ENCODE measurements around the gene BICRA.
"Not testable (repeated sequence)": the region's sequence is repeated elsewhere in the genome, so short reads cannot be mapped to it uniquely, and the experiment has no call there.

The BICRA gene

GRCh38 chr19:47608969-47609905 lies at the start of gene BICRA:
Gene BICRA (plus strand): TSS chr19:47609134. CDS start chr19:47673575, 64,441 bp downstream.
- Mint-ChIP-seq H3K27me3 (no peaks in the 10 kb centered on the region), H3K4me3 (peak within 1 kb of the TSS; percentile 87), H3K9me3 (no peaks in the 10 kb centered on the region), H3K27ac (ENCODE audit: low read depth) (peak within 1 kb of the TSS; percentile 83), H3K36me3 (ENCODE audit: insufficient read depth) (peaks cover 12% of the 10 kb centered on the region), H3K4me1 (peaks cover 43% of the 10 kb centered on the region)
- ATAC-seq (replicated peaks; ENCODE audit: extremely low read depth, poor library complexity, severe bottlenecking) (peak; percentile 74), DNase-seq (ENCODE audit: low spot score in 2 of 2) (peak; percentile 66 to 80)

DNA sequence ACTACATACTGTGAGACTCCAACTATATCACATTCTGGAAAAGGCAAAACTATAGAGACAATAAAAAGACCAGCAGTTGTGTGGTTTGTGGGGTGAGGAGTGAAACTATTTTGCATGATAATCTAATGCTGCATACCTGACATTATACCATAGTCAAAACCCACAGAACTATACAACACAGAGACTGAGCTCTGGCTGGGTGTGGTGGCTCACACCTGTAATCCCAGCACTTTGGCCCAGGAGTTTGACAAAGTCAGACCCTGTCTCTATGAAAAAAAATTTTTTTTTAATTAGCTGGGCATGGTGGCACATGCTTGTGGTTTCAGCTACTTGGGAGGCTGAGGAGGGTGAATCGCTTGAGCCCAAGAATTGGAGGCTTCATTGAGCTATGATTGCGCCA lies 47.9 kb upstream of the BICRA start:
- no peak for ATAC-seq (replicated peaks; ENCODE audit: extremely low read depth, poor library complexity, severe bottlenecking)
- Mint-ChIP-seq H3K9me3 (no peaks in the 10 kb centered on the region), H3K27ac (ENCODE audit: low read depth) (no peak overlapping the region), H3K4me3 (no peak overlapping the region), H3K36me3 (ENCODE audit: insufficient read depth) (no peaks in the 10 kb centered on the region), H3K27me3 (no peaks in the 10 kb centered on the region), H3K4me1 (peaks cover 9% of the 10 kb centered on the region)
- no peak for DNase-seq (ENCODE audit: low spot score in 2 of 2)

DNA sequence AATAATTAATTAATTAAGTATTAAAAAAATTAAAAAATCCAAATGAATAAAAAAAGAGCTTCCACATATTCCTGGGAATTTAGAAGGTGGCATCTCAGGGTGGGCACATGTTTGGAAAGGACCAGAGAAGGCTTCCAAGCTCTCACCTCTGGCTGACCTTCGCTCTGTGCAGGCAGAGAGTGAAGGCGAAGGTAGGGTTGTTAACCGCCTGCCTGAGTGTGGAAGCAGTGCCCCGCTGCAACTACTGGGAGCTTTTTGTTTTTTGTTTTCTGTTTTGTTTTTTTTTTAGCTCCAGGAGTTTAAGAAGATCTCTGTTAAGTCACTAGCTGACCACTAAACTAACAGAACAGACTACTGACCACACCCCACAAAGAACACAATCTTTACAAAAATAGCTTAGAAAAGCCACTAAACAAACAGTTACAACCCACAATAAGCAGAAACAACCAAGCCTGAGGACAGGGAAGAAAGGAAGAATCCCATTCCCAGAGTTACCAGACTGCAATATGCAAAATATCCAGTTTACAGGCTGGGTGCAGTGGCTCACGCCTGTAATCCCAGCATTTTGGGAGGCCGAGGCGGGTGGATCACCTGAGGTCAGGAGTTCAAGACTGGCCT lies 47.4 kb upstream of the BICRA start:
- DNase-seq (ENCODE audit: low spot score in 2 of 2) (no peak), ATAC-seq (replicated peaks; ENCODE audit: extremely low read depth, poor library complexity, severe bottlenecking) (no peak)
- H3K9me3 Mint-ChIP-seq, result no peaks in the 10 kb centered on the region
- H3K27me3 Mint-ChIP-seq, result no peaks in the 10 kb centered on the region
- no peaks in the 10 kb centered on the region for H3K36me3 Mint-ChIP-seq (ENCODE audit: insufficient read depth)
- H3K4me3 Mint-ChIP-seq, result no peak overlapping the region
- H3K27ac Mint-ChIP-seq (ENCODE audit: low read depth), result no peak overlapping the region
- H3K4me1 Mint-ChIP-seq, result peaks cover 9% of the 10 kb centered on the region

GRCh38 chr19:47564081-47564480 lies 44.9 kb upstream of the BICRA start:
- no peak for DNase-seq (ENCODE audit: low spot score in 2 of 2)
- no peak for ATAC-seq (replicated peaks; ENCODE audit: extremely low read depth, poor library complexity, severe bottlenecking)
- Mint-ChIP-seq H3K9me3 (no peaks in the 10 kb centered on the region), H3K36me3 (ENCODE audit: insufficient read depth) (no peaks in the 10 kb centered on the region), H3K4me1 (peaks cover 9% of the 10 kb centered on the region), H3K27me3 (no peaks in the 10 kb centered on the region), H3K4me3 (no peak overlapping the region), H3K27ac (ENCODE audit: low read depth) (no peak overlapping the region)

GRCh38 chr19:47569331-47569730 lies 39.6 kb upstream of the BICRA start:
- no peak for DNase-seq (ENCODE audit: low spot score in 2 of 2)
- ATAC-seq (replicated peaks; ENCODE audit: extremely low read depth, poor library complexity, severe bottlenecking), result no peak
- no peaks in the 10 kb centered on the region for H3K9me3 Mint-ChIP-seq
- peaks cover 11% of the 10 kb centered on the region for H3K4me1 Mint-ChIP-seq
- no peak overlapping the region for H3K27ac Mint-ChIP-seq (ENCODE audit: low read depth)
- H3K4me3 Mint-ChIP-seq, result no peak overlapping the region
- no peaks in the 10 kb centered on the region for H3K27me3 Mint-ChIP-seq
- H3K36me3 Mint-ChIP-seq (ENCODE audit: insufficient read depth), result peaks cover 3% of the 10 kb centered on the region

- DNase-seq (ENCODE audit: low spot score in 2 of 2) (no peak), ATAC-seq (replicated peaks; ENCODE audit: extremely low read depth, poor library complexity, severe bottlenecking) (no peak)
- peak overlapping the region; percentile 78 for H3K27ac Mint-ChIP-seq (ENCODE audit: low read depth)
- peak overlapping the region; percentile 58 for H3K4me3 Mint-ChIP-seq
- H3K4me1 Mint-ChIP-seq, result peaks cover 31% of the 10 kb centered on the region
- no peaks in the 10 kb centered on the region for H3K27me3 Mint-ChIP-seq
- H3K36me3 Mint-ChIP-seq (ENCODE audit: insufficient read depth), result peaks cover 3% of the 10 kb centered on the region
- H3K9me3 Mint-ChIP-seq, result no peaks in the 10 kb centered on the region
These were observed 36.3 kb upstream of the BICRA start for GRCh38 chr19:47572635-47573034.

GRCh38 chr19:47573071-47574026 lies 35.6 kb upstream of the BICRA start, which contains the start of gene ZNF541:
Gene ZNF541 (minus strand): TSS chr19:47573148. CDS start chr19:47555856, 17,292 bp downstream.
- H3K27ac Mint-ChIP-seq (ENCODE audit: low read depth), result peak within 1 kb of the TSS; percentile 78

DNA sequence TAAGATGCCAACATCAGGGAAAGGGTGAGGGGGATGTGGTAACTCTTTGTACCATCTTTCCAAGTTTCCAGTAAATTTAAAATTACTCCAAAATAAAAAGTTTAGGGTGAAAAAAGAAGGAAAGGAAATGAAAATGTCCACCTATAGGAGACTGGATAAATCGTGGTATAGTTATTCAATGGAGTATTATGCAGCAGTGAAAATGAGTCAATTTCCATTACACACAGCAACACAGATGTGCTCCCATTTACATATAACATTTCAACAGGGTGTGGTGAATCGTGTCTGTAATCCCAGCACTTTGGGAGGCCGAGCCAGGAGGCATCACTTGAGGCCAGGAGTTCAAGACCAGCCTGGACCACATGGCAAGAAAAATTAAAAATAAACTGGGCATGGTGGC lies 28.5 kb upstream of the BICRA start:
- DNase-seq (ENCODE audit: low spot score in 2 of 2) (no peak), ATAC-seq (replicated peaks; ENCODE audit: extremely low read depth, poor library complexity, severe bottlenecking) (no peak)
- H3K27me3 Mint-ChIP-seq, result no peaks in the 10 kb centered on the region
- no peaks in the 10 kb centered on the region for H3K9me3 Mint-ChIP-seq
- peak overlapping the region; percentile 22 for H3K27ac Mint-ChIP-seq (ENCODE audit: low read depth)
- no peak overlapping the region for H3K4me3 Mint-ChIP-seq
- no peaks in the 10 kb centered on the region for H3K36me3 Mint-ChIP-seq (ENCODE audit: insufficient read depth)
- peaks cover 40% of the 10 kb centered on the region for H3K4me1 Mint-ChIP-seq

More at GRCh38 chr19:47573071-47574026, 35.6 kb upstream of the BICRA start, which contains the start of gene ZNF541:
- no peaks in the 10 kb centered on the region for H3K27me3 Mint-ChIP-seq
- peaks cover 3% of the 10 kb centered on the region for H3K36me3 Mint-ChIP-seq (ENCODE audit: insufficient read depth)
- H3K9me3 Mint-ChIP-seq, result no peaks in the 10 kb centered on the region
- ATAC-seq (replicated peaks; ENCODE audit: extremely low read depth, poor library complexity, severe bottlenecking) (peak; percentile 81), DNase-seq (ENCODE audit: low spot score in 2 of 2) (peak; percentile 66 to 74)
- peak within 1 kb of the TSS; percentile 58 for H3K4me3 Mint-ChIP-seq
- peaks cover 36% of the 10 kb centered on the region for H3K4me1 Mint-ChIP-seq

GRCh38 chr19:47581605-47582319 lies 27.2 kb upstream of the BICRA start:
- H3K36me3 Mint-ChIP-seq (ENCODE audit: insufficient read depth), result no peaks in the 10 kb centered on the region
- DNase-seq (ENCODE audit: low spot score in 2 of 2) (no peak), ATAC-seq (replicated peaks; ENCODE audit: extremely low read depth, poor library complexity, severe bottlenecking) (no peak)
- peaks cover 7% of the 10 kb centered on the region for H3K9me3 Mint-ChIP-seq
- peak overlapping the region; percentile 77 for H3K27ac Mint-ChIP-seq (ENCODE audit: low read depth)
- H3K4me3 Mint-ChIP-seq, result peak overlapping the region; percentile 53
- H3K27me3 Mint-ChIP-seq, result no peaks in the 10 kb centered on the region
- peaks cover 28% of the 10 kb centered on the region for H3K4me1 Mint-ChIP-seq

DNA sequence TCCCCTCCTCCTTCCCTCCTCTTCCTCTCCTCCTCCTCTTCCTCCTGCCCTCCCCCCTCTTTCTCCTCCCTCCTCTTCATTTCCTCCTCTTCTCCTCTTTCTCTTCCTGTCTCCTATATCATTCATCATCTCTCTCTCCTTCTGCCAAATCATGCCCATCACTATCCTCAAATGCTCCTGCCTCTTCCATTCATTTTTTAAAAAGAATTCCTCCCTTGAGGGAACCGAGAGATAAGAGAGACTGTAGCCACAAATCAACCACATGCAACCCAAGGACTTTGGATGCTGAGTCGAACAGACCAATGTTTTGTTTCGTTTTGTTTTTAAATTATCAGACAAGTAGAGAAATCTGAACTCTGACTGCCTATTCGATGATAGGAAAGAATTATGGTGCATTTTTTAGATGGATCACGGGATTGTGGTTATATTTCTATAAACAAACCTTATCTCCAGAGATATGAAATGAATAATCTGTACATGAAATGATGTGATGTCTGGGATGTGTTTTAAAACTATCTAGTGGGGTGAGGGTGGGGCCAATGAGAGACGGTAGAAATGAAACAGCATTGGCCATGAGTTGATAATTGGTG lies 26.5 kb upstream of the BICRA start:
- ATAC-seq (replicated peaks; ENCODE audit: extremely low read depth, poor library complexity, severe bottlenecking) (no peak), DNase-seq (ENCODE audit: low spot score in 2 of 2) (no peak)
- Mint-ChIP-seq H3K27ac (ENCODE audit: low read depth) (peak overlapping the region; percentile 77), H3K9me3 (peaks cover 7% of the 10 kb centered on the region), H3K27me3 (no peaks in the 10 kb centered on the region), H3K36me3 (ENCODE audit: insufficient read depth) (no peaks in the 10 kb centered on the region), H3K4me3 (peak overlapping the region; percentile 53), H3K4me1 (peaks cover 22% of the 10 kb centered on the region)

GRCh38 chr19:47583161-47583560 lies 25.8 kb upstream of the BICRA start:
- not testable (repeated sequence) for H3K36me3 Mint-ChIP-seq (ENCODE audit: insufficient read depth); H3K4me3 Mint-ChIP-seq; DNase-seq (ENCODE audit: low spot score in 2 of 2); H3K27ac Mint-ChIP-seq (ENCODE audit: low read depth); H3K27me3 Mint-ChIP-seq; ATAC-seq (replicated peaks; ENCODE audit: extremely low read depth, poor library complexity, severe bottlenecking); H3K9me3 Mint-ChIP-seq
- H3K4me1 Mint-ChIP-seq, result peaks cover 15% of the 10 kb centered on the region

All from central memory CD8-positive, alpha-beta T cell (primary cell).